ENCODE results near the gene STRA8. TPM values are rescaled to one million over a fixed set of nuclear protein-coding genes. Genes with fewer than 3 reads are reported as not detected.
"Not testable (repeated sequence)": the region's sequence is repeated elsewhere in the genome, so short reads cannot be mapped to it uniquely, and the experiment has no call there.

The STRA8 gene
- total RNA-seq, 2 donors from 2014 or later = not detected

DNA sequence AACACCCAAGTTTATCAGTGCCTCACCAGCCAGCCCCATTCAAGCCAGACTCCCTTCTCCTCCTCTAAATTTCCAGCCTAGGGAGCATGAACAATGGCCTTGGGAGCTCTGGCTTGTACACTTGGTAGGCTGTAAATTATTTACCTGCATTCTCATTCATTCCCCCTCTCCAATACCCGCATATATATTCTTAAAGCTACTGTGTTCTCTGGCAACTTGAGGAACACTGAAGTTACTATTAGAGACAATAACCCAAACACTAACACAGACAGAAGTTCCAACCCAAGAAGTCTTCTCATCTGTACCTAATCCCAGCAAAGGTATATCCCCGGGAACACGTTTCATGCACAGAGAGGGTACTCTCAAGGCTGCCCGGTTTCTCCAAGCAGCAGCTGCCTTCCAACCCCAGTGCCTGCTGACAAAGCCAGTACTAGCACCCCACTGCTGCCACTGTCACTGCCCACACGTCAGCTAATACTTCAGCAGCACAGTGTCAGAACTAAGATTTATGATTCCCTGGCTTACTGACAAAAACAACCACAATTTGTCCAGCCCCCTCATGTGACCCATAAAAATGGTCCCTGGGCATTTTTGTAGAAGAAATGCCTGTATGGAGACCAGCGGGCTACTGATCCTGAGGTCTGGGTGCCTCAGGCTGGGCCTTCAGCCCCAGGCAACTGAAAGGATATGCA lies 25.4 kb upstream of the STRA8 start:
- Mint-ChIP-seq H3K4me3 (peak overlapping the region in 1 of 2 donors; percentile 1), H3K9me3 (no peaks in the 10 kb centered on the region), H3K27ac (no peak overlapping the region), H3K27me3 (ENCODE audit: low read depth) (no peaks in the 10 kb centered on the region), H3K36me3 (ENCODE audit: insufficient read depth in 2 of 2) (peaks cover 1 to 11% of the 10 kb centered on the region in 2 donors), H3K4me1 (ENCODE audit: low read depth) (peaks cover 38% of the 10 kb centered on the region)
- no peak for ATAC-seq (replicated peaks in 1 of 2)
- no peak for DNase-seq

DNA sequence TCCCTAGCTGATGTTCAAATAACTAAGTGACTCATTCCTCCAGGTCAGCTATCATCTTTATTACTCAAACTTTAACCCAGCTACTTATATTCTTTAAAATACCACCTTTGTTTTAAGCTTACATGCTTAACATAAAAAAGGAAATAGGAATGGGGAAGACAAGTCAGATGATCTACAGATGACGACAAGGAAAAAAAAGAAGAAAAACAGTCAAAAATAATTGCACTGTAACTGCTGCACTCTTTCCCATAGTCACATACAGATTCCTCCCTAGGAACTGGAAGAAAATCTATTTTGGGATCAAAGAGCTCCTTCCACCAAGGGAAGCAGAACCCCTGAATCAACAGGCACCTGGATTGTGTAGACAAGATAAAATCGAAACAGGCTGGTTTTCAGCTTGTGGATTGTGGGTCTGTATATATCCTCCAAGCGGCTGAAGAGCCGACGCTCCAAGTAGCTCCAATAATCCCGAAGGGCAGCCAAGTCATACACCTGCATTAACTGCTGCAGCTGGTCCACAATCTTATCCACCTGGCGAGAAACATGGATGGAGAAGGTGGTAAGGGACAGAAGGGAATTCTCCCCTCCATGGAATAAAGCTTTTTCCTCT lies 24.3 kb upstream of the STRA8 start:
- ATAC-seq (replicated peaks in 1 of 2) = no peak
- H3K9me3 Mint-ChIP-seq = no peaks in the 10 kb centered on the region
- H3K36me3 Mint-ChIP-seq (ENCODE audit: insufficient read depth in 2 of 2) = peaks cover 1 to 11% of the 10 kb centered on the region in 2 donors
- no peaks in the 10 kb centered on the region for H3K27me3 Mint-ChIP-seq (ENCODE audit: low read depth)
- peak overlapping the region; percentile 27 to 40 for H3K4me3 Mint-ChIP-seq
- H3K27ac Mint-ChIP-seq = no peak overlapping the region
- H3K4me1 Mint-ChIP-seq (ENCODE audit: low read depth) = peaks cover 29% of the 10 kb centered on the region
- no peak for DNase-seq

DNA sequence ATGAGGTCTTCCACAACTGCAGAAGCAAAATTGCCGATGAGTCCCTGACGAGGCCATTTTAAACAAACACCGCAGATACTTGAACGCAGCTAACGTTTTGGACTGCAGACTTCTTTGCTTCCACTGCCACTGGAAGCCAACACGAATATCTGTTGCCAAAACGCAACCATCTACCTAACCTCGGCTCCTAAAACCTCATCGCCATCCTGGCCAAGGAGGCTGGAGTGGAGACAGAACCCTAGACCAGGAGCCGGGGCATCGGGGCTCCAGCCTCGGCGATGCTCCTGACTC lies 22.8 kb upstream of the STRA8 start:
- no peaks in the 10 kb centered on the region for H3K9me3 Mint-ChIP-seq
- peaks cover 1 to 3% of the 10 kb centered on the region in 2 donors for H3K36me3 Mint-ChIP-seq (ENCODE audit: insufficient read depth in 2 of 2)
- H3K4me1 Mint-ChIP-seq (ENCODE audit: low read depth) = peaks cover 29% of the 10 kb centered on the region
- H3K4me3 Mint-ChIP-seq = peak overlapping the region; percentile 87 to 96
- no peak for DNase-seq
- H3K27me3 Mint-ChIP-seq (ENCODE audit: low read depth) = no peaks in the 10 kb centered on the region
- H3K27ac Mint-ChIP-seq = peak overlapping the region; percentile 77
- no peak for ATAC-seq (replicated peaks in 1 of 2)

DNA sequence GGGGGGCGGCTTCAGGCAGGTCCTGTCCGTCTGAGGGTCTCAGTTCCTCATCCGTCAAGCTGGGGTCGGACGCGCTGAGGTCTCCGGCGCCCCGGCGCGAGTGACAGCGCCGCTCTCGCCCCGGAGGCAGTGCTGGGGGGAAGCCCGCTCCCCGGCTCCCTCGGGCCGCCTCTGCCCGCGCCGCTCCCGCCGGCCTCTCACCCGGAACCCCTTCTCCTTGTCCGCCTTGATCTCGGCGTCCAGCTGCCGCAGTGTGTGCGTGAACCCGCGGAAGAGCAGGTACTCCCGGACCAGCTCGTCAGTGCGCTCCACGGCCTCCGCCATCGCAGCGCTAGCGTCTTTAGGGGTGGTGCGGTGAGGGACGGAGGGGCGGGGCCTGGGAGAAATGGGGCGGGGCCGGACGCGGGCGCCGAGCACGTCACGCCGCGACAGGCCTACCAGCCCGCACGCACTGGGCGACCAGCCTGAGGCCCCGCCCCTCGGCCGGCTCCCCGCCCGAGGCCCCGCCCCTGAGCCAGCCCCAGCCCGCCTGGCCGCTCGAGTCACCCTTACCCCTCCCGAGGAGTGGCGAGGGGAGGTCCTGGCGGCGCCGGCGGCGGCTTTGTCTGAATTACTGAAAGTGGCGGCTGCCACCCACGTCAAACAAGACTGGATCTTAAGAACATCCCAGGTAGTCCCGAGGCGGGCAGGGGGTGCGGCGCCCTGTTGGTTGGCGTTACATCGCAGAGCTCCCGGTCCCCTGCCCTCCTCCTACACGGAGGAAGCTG lies 22.3 kb upstream of the STRA8 start, which contains the start of gene WDR91:
WDR91 (minus strand) TSS at position 348 of the 767 bp plus-strand sequence; CDS start at position 324, 24 bp downstream.
- ATAC-seq (replicated peaks in 1 of 2) = peak; percentile 92 to 93
- Mint-ChIP-seq H3K4me3 (peak within 1 kb of the TSS; percentile 87 to 96), H3K36me3 (ENCODE audit: insufficient read depth in 2 of 2) (peaks cover under 1 to 1% of the 10 kb centered on the region in 2 donors), H3K9me3 (no peaks in the 10 kb centered on the region), H3K4me1 (ENCODE audit: low read depth) (peaks cover 29% of the 10 kb centered on the region), H3K27ac (peak within 1 kb of the TSS; percentile 85), H3K27me3 (ENCODE audit: low read depth) (no peaks in the 10 kb centered on the region)
- DNase-seq = peak; percentile 93 to 94

DNA sequence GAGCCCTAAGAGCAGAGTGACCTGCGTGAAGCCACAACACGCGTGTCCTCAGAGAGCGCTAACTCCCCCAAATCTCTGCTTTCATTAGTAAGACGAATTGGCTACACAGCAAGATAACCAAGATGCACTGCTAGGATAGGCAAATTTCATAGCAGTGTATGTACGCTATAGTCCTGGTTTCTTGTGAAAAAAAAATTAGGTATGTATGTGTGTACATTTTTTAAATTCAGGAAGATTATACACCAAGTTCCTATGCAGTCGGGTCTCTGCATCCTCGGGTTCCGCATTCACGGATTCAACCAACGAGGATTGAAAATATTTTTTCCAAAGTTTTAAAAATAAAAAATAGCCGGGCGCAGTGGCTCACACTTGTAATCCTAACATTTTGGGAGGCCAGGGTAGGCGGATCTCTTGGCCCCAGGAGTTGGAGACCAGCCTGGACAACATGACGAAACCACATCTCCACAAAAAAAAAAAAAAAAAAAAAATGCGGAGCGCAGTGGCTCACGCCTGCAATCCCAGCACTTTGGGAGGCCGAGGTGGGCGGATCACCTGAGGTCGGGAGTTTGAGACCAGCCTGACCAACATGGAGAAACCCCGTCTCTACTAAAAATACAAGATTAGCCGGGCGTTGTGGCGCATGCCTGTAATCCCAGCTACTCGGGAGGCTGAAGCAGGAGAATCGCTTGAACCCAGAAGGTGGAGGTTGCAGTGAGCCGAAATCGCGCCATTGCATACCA lies 21.5 kb upstream of the STRA8 start:
- not testable (repeated sequence) for H3K27ac Mint-ChIP-seq; H3K9me3 Mint-ChIP-seq; DNase-seq; ATAC-seq (replicated peaks in 1 of 2); H3K36me3 Mint-ChIP-seq (ENCODE audit: insufficient read depth in 2 of 2); H3K27me3 Mint-ChIP-seq (ENCODE audit: low read depth)
- H3K4me1 Mint-ChIP-seq (ENCODE audit: low read depth) = peaks cover 26% of the 10 kb centered on the region
- peak overlapping the region; percentile 87 to 96 for H3K4me3 Mint-ChIP-seq

DNA sequence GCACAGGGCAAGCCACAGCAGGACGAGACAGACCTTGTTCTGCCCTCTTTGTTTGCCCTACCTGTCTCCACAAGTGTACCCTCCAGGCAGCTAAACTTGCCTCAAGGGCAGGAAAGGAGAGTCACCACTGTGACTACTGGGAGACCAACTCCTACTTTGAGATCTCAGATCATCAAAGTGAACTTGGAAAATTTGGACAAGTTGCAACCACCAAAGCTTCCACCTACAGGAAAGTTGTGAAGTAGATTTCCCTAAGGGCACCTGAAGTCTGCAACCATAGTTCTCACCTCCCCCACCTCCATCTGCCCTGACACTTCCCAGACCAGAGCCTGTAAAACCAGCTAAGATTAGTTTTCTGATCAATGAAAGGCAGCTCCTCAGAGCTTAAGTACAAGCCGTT lies 19.8 kb upstream of the STRA8 start:
- no peaks in the 10 kb centered on the region for H3K9me3 Mint-ChIP-seq
- H3K4me3 Mint-ChIP-seq = no peak overlapping the region
- peaks cover 0 to 1% of the 10 kb centered on the region in 2 donors for H3K36me3 Mint-ChIP-seq (ENCODE audit: insufficient read depth in 2 of 2)
- ATAC-seq (replicated peaks in 1 of 2) = no peak
- DNase-seq = no peak
- H3K27me3 Mint-ChIP-seq (ENCODE audit: low read depth) = no peaks in the 10 kb centered on the region
- peaks cover 9% of the 10 kb centered on the region for H3K4me1 Mint-ChIP-seq (ENCODE audit: low read depth)
- H3K27ac Mint-ChIP-seq = no peak overlapping the region

DNA sequence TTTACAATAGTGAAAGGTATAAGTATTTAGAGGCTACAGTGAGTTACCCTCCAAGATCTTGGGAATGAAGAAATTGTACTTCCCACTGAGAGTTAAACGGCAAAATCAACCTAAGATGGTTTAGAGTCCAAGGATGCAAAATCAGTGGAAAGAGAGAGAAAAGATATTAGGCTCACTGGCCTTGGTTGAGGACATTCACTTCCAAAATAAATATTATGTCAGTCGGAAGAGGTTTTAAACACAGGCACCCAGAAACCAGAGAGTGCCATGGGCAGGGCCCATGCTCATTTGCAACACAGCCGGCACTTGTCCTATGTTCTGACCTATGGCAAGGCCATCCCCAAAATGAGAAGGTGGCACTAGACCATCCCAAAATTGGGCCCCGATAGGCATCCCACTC lies 18.5 kb upstream of the STRA8 start:
- Mint-ChIP-seq H3K27me3 (ENCODE audit: low read depth) (no peaks in the 10 kb centered on the region), H3K27ac (no peak overlapping the region), H3K36me3 (ENCODE audit: insufficient read depth in 2 of 2) (peaks cover 0 to 1% of the 10 kb centered on the region in 2 donors), H3K4me3 (no peak overlapping the region), H3K4me1 (ENCODE audit: low read depth) (peaks cover 3% of the 10 kb centered on the region), H3K9me3 (no peaks in the 10 kb centered on the region)
- ATAC-seq (replicated peaks in 1 of 2) = no peak
- no peak for DNase-seq

DNA sequence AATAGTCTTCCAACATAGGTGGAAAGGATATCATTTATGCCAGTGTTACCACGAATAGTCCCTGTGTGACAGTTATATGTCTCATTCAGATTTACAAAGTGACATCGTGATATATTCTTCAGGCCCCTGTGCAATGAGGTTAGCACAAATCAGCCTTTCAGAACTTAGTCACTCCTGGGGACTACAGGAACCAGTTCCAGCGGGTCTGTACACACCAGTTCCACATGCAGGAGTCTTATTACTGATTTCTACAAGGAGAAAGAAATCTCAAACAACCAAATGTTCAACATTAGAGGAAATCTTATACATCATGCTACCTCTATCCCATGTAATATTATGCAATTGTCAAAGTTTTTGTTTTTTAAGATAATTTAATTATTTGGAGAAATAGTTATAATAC lies 17.9 kb upstream of the STRA8 start:
- no peaks in the 10 kb centered on the region for H3K9me3 Mint-ChIP-seq
- H3K4me3 Mint-ChIP-seq = no peak overlapping the region
- ATAC-seq (replicated peaks in 1 of 2) = no peak
- H3K27ac Mint-ChIP-seq = no peak overlapping the region
- no peak for DNase-seq
- H3K36me3 Mint-ChIP-seq (ENCODE audit: insufficient read depth in 2 of 2) = peaks cover 0 to 1% of the 10 kb centered on the region in 2 donors
- no peaks in the 10 kb centered on the region for H3K4me1 Mint-ChIP-seq (ENCODE audit: low read depth)
- H3K27me3 Mint-ChIP-seq (ENCODE audit: low read depth) = no peaks in the 10 kb centered on the region

DNA sequence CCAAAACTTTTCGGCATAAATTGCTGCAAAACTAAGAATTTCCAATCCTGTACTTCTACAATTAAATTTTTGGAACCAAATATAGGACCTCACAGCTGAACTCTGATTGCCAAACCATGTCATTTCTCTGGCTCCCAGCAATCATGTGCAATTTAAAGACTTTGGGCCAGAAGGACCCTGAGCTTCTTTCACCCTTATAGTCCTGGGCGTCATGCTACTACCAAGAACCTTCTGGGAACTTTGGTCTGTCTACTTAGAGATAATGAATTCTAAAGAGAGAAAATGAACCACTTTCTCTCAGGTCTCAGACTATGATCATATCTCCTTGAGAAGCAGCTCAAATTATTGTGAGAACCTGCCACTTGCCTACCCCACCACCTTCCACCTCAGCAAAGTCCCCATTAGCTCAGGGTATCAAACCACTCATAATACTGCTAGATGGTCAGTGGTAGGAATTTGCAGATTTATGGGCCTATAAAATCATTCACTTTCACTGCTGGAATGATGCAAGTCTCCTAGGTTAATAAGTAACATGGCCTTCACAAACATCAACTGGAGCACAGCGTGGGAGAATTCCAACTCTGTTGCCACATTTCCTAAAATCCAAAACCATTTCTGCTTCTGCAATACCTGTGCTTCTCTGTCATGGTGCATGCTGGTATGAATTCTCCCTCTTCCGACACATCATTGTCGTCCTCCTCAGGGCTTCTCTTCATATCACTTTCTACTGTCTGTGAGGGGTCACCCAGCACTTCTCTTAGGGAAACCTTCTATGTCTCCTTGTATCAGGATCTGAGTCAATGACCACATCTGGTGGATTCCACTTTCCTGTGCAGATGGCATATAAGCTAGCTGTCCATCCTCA lies 15.8 kb upstream of the STRA8 start:
- Mint-ChIP-seq H3K4me3 (no peak overlapping the region), H3K27me3 (ENCODE audit: low read depth) (peaks cover 7% of the 10 kb centered on the region), H3K27ac (no peak overlapping the region), H3K9me3 (peaks cover 0 to 2% of the 10 kb centered on the region in 2 donors), H3K36me3 (ENCODE audit: insufficient read depth in 2 of 2) (no peaks in the 10 kb centered on the region), H3K4me1 (ENCODE audit: low read depth) (no peaks in the 10 kb centered on the region)
- ATAC-seq (replicated peaks in 1 of 2) = no peak
- DNase-seq = no peak

DNA sequence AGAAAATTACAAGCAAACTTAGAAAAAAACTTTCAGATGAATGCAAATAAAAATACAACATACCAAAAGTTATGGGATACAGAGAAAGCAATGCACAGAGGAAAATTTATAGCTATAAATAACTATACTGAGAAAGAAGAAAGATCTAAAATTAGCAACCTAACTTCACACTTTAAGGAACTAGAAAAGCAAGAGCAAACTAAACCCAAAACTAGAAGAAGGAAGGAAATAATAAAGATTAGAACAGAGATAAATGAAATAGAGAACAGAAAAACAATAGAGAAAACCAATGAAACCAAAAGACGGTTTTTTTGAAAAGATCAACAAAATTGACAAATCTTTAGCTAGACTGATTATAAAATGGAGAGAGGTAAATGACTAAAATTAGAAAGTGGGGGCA lies 9.6 kb upstream of the STRA8 start:
- H3K9me3 Mint-ChIP-seq = peaks cover under 1 to 4% of the 10 kb centered on the region in 2 donors
- H3K27ac Mint-ChIP-seq = peak overlapping the region; percentile 33
- DNase-seq (no peak), ATAC-seq (replicated peaks in 1 of 2) (no peak)
- H3K27me3 Mint-ChIP-seq (ENCODE audit: low read depth) = peaks cover 7% of the 10 kb centered on the region
- peaks cover 9% of the 10 kb centered on the region for H3K4me1 Mint-ChIP-seq (ENCODE audit: low read depth)
- peak overlapping the region in 1 of 2 donors; percentile 10 for H3K4me3 Mint-ChIP-seq
- no peaks in the 10 kb centered on the region for H3K36me3 Mint-ChIP-seq (ENCODE audit: insufficient read depth in 2 of 2)

DNA sequence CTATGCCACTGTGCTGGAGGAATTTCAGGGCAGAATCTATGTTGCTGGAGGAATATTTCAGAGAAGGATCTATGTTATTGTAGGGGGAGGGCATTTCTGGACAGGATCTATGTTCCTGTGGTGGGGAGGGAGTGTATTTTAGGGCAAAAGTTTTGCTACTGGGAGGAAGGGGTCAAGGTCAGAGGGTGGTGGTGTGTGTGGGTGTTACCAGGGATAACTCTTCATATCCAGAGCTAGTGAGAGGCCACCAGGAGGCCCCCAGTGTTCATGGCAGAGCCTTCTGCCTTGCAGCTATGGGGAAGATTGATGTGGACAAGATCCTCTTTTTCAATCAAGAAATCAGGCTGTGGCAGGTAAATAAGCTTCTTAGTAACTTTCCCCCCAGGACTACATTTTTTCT lies 2.0 kb upstream of the STRA8 start:
- no peak overlapping the region for H3K27ac Mint-ChIP-seq
- peaks cover 2% of the 10 kb centered on the region in 2 donors for H3K9me3 Mint-ChIP-seq
- H3K27me3 Mint-ChIP-seq (ENCODE audit: low read depth) = no peaks in the 10 kb centered on the region
- no peak overlapping the region for H3K4me3 Mint-ChIP-seq
- H3K36me3 Mint-ChIP-seq (ENCODE audit: insufficient read depth in 2 of 2) = no peaks in the 10 kb centered on the region
- H3K4me1 Mint-ChIP-seq (ENCODE audit: low read depth) = no peaks in the 10 kb centered on the region
- DNase-seq = no peak
- no peak for ATAC-seq (replicated peaks in 1 of 2)

DNA sequence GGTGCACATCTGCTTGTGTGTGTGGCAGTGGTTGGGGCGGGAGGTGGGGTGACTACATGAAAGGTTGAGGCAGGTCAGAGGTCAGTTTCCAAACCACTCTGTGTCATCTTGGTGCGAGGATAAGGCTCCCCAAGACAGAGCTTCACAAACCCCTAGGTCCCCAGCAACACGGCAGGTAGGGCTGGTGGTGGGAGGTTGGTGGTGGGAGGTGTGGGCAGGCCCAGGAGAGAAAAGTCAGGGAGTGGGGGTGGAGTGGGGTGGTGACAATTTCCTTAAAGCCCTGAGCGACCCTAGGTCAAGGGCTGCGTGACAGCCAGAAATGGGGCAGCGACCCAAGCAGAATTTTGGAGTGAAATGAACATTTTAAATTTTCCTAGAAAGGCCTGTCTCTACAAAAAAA lies 1.6 kb upstream of the STRA8 start:
- no peaks in the 10 kb centered on the region for H3K36me3 Mint-ChIP-seq (ENCODE audit: insufficient read depth in 2 of 2)
- no peak for ATAC-seq (replicated peaks in 1 of 2)
- H3K4me1 Mint-ChIP-seq (ENCODE audit: low read depth) = no peaks in the 10 kb centered on the region
- no peak overlapping the region for H3K27ac Mint-ChIP-seq
- H3K9me3 Mint-ChIP-seq = peaks cover 2% of the 10 kb centered on the region in 2 donors
- H3K4me3 Mint-ChIP-seq = no peak overlapping the region
- no peaks in the 10 kb centered on the region for H3K27me3 Mint-ChIP-seq (ENCODE audit: low read depth)
- DNase-seq = no peak
